ENCODE data around the gene ADAMTSL1. TPM values are rescaled to one million over a fixed set of nuclear protein-coding genes. Genes with fewer than 3 reads are reported as not detected.

ADAMTSL1 gene
- total and polyA plus RNA-seq, 9 of the 15 experiments (the other 6 are each of a cell fraction or from before 2014, with no cell fraction given): 0.01 TPM; not detected in 8

DNA sequence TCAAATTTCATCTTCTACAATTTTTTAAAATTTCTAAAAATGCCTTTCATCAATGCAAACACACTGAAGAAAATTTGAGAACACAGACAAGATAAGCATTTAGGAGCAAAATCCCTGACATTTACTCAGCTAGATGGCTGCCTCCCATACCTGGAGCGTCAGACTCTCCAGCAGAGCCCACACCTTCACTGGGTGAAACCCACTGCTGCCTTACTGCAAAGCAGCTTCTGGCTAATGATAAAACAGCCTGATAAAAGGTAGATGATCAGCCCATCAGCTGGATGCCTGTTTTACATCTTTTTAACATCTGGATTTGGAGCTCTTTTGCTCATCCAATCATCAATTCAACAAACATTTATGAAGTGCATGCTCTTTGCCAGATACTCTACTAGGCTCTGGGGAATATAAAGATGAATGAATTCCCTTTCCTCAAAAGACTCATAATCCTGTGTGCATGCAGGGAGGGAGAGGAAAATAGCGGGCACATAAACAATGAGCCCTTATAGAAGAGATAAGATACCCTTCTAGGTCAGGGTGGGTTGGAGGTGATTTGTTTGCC lies 287.9 kb downstream of the ADAMTSL1 start:
- H3K79me2 ChIP-seq (ENCODE audit: control insufficient read depth, insufficient read depth, low read length): no peaks in the 10 kb centered on the region
- 0% methylated on average over 2 of the region's 2 CpGs for WGBS (ENCODE audit: insufficient coverage, low coverage, missing lambda C conversion rate)
- BruUV-seq (replicated peaks): no TSS peak
- H3K9me1 ChIP-seq (ENCODE audit: control insufficient read depth, insufficient read depth, low read length): no peaks in the 10 kb centered on the region
- no peaks in the 10 kb centered on the region for H4K20me1 ChIP-seq (replicated peaks; ENCODE audit: control insufficient read depth, insufficient read depth, low read length)
- H3K9me3 ChIP-seq (replicated peaks; ENCODE audit: control insufficient read depth, insufficient read depth, low read depth, low read length): no peaks in the 10 kb centered on the region
- no peak overlapping the region for H2AFZ ChIP-seq (ENCODE audit: low read depth, low read length)
- no peak overlapping the region for H3K4me3 ChIP-seq
- H3K27me3 ChIP-seq (ENCODE audit: control insufficient read depth in 2 of 2, insufficient read depth in 2 of 2, low read length in 2 of 2): no peaks in the 10 kb centered on the region
- FAIRE-seq (no peak), DNase-seq (ENCODE audit: extremely low read depth in 1 of 4, low spot score in 3 of 4) (no peak), ATAC-seq (no peak)
- in situ Hi-C loops (cut with MboI): no loop called here
- intact Hi-C loops (cut with micrococcal nuclease): no loop called here
- H3K36me3 ChIP-seq (ENCODE audit: control insufficient read depth, insufficient read depth, low read length): no peaks in the 10 kb centered on the region
- H3K9ac ChIP-seq (ENCODE audit: insufficient read depth in 1 of 2, low read depth in 2 of 2, low read length in 2 of 2): no peak overlapping the region
- TF ChIP-seq SREBF1 (IDR thresholded peaks at IDR 0.05; ENCODE audit: borderline replicate concordance, low read depth, low read length) (no peak), BRCA1 (IDR thresholded peaks at IDR 0.05) (no peak), BRCA1 (CRISPR knock-in tag; IDR thresholded peaks at IDR 0.05) (no peak), WHSC1 (IDR thresholded peaks at IDR 0.05; ENCODE audit: low read length) (no peak), GATA2 (CRISPR knock-in tag; IDR thresholded peaks at IDR 0.05) (no peak), U2AF2 (optimal IDR thresholded peaks at IDR 0.05; ENCODE audit: low read depth, low read length) (no peak), IFI16 (CRISPR knock-in tag; IDR thresholded peaks at IDR 0.05) (no peak), C11orf30 (IDR thresholded peaks at IDR 0.05; ENCODE audit: low read depth) (no peak), RAD51 (IDR thresholded peaks at IDR 0.05; ENCODE audit: borderline replicate concordance, low read depth) (no peak), ZNF75A (CRISPR knock-in tag; IDR thresholded peaks at IDR 0.05) (no peak), ZNF717 (CRISPR knock-in tag; IDR thresholded peaks at IDR 0.05) (no peak), MTA3 (IDR thresholded peaks at IDR 0.05; ENCODE audit: borderline replicate concordance) (no peak), CBX3 (IDR thresholded peaks at IDR 0.05; ENCODE audit: borderline replicate concordance in 1 of 2, low read length in 2 of 2) (no peak)
- TF ChIP-seq, protein P1, sequence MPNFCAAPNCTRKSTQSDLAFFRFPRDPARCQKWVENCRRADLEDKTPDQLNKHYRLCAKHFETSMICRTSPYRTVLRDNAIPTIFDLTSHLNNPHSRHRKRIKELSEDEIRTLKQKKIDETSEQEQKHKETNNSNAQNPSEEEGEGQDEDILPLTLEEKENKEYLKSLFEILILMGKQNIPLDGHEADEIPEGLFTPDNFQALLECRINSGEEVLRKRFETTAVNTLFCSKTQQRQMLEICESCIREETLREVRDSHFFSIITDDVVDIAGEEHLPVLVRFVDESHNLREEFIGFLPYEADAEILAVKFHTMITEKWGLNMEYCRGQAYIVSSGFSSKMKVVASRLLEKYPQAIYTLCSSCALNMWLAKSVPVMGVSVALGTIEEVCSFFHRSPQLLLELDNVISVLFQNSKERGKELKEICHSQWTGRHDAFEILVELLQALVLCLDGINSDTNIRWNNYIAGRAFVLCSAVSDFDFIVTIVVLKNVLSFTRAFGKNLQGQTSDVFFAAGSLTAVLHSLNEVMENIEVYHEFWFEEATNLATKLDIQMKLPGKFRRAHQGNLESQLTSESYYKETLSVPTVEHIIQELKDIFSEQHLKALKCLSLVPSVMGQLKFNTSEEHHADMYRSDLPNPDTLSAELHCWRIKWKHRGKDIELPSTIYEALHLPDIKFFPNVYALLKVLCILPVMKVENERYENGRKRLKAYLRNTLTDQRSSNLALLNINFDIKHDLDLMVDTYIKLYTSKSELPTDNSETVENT (CRISPR knock-in tag; IDR thresholded peaks at IDR 0.05): no peak
- no peak overlapping the region for H3K27ac ChIP-seq (ENCODE audit: extremely low read depth, low read depth, low read length)
- POLR2A ChIA-PET: no interaction called here
- H3K4me2 ChIP-seq (ENCODE audit: insufficient read depth, low read length): no peak overlapping the region
- CTCF ChIA-PET (ENCODE audit: low intra/inter-chr PET ratio): no interaction called here
- H3K4me1 ChIP-seq (replicated peaks in 1 of 2; ENCODE audit: control insufficient read depth in 2 of 2, insufficient read depth in 2 of 2, low read length in 2 of 2): no peaks in the 10 kb centered on the region

Data from K562 (cell line).